Vagina (tissue), 2 donors: Measurements from ENCODE around the gene MAN1C1.

ENCODE experiments used
- POLR2A ChIP-seq, 2 donors: fragments of 450-650 bp; IDR thresholded peaks; one replicate each; pipeline ENCODE4 v1.6.1; 2017; ENCODE audit warnings: antibody characterized with exemption in 2 of 2, mild to moderate bottlenecking in 2 of 2, moderate library complexity in 2 of 2
- POLR2AphosphoS5 ChIP-seq, 2 donors: sonication (generic); formaldehyde crosslinking; IDR thresholded peaks; one replicate each; pipeline ENCODE4 v1.9.0; 2017; ENCODE audit warnings: antibody characterized with exemption in 2 of 2, mild to moderate bottlenecking in 2 of 2, low read depth in 1 of 2; ENCODE audit not compliant: insufficient read depth in 1 of 2
- TF ChIP-seq, protein P1 (sequence below), 3 experiments: fragments of 450-650 bp in 2 of 3; fragments of 200-600 bp in 1 of 3; sonication (generic) in 1 of 3; IDR thresholded peaks; one replicate each; pipeline ENCODE4 v1.5.1; 2017 to 2019; ENCODE audit warnings: antibody characterized with exemption in 3 of 3, mild to moderate bottlenecking in 2 of 3, moderate library complexity in 2 of 3

DNA sequence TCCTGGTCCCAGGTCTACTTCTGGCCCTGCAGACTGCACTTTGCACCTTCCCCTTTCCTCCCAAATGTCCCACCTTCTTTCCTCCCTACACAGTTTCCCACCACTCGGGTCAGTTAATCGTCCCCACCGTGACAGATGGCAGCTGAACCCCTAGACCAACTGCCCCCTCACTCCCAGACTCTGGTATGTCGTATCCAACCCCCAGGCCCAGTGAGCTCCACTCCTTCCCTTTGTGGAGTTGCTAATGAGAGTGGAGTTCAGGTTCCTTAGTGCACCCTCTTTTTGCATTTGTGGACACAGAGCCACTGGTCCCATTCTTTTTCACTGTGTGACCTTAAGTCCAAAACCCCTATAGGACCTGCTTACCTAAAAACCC is 1.8 kb downstream of the MAN1C1 start:
- TF ChIP-seq POLR2A (IDR thresholded peaks at IDR 0.05) (no peak), POLR2AphosphoS5 (IDR thresholded peaks at IDR 0.05; ENCODE audit: insufficient read depth in 1 of 2, low read depth in 1 of 2) (no peak)
- TF ChIP-seq, protein P1, sequence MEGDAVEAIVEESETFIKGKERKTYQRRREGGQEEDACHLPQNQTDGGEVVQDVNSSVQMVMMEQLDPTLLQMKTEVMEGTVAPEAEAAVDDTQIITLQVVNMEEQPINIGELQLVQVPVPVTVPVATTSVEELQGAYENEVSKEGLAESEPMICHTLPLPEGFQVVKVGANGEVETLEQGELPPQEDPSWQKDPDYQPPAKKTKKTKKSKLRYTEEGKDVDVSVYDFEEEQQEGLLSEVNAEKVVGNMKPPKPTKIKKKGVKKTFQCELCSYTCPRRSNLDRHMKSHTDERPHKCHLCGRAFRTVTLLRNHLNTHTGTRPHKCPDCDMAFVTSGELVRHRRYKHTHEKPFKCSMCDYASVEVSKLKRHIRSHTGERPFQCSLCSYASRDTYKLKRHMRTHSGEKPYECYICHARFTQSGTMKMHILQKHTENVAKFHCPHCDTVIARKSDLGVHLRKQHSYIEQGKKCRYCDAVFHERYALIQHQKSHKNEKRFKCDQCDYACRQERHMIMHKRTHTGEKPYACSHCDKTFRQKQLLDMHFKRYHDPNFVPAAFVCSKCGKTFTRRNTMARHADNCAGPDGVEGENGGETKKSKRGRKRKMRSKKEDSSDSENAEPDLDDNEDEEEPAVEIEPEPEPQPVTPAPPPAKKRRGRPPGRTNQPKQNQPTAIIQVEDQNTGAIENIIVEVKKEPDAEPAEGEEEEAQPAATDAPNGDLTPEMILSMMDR (IDR thresholded peaks at IDR 0.05) = no peak
